ENCODE data around the gene CORIN. TPM values are rescaled to one million over a fixed set of nuclear protein-coding genes. Genes with fewer than 3 reads are reported as not detected.

The CORIN gene
- polyA plus RNA-seq, 1 of the 3 experiments (the other 2 are of a cell fraction) = 1.1 TPM

- TF ChIP-seq RXRA (IDR thresholded peaks at IDR 0.05; ENCODE audit: borderline replicate concordance, low read depth) (no peak), NRF1 (IDR thresholded peaks at IDR 0.05; ENCODE audit: low read depth, low read length) (no peak), USF1 (IDR thresholded peaks at IDR 0.05; ENCODE audit: borderline replicate concordance, low read depth) (no peak), EZH2phosphoT487 (IDR thresholded peaks at IDR 0.05; ENCODE audit: borderline replicate concordance, low read depth) (no peak), CHD2 (IDR thresholded peaks at IDR 0.05; ENCODE audit: low read length, partially characterized antibody) (no peak), FOXM1 (IDR thresholded peaks at IDR 0.05; ENCODE audit: low read depth) (no peak)
- TF ChIP-seq, protein P1, sequence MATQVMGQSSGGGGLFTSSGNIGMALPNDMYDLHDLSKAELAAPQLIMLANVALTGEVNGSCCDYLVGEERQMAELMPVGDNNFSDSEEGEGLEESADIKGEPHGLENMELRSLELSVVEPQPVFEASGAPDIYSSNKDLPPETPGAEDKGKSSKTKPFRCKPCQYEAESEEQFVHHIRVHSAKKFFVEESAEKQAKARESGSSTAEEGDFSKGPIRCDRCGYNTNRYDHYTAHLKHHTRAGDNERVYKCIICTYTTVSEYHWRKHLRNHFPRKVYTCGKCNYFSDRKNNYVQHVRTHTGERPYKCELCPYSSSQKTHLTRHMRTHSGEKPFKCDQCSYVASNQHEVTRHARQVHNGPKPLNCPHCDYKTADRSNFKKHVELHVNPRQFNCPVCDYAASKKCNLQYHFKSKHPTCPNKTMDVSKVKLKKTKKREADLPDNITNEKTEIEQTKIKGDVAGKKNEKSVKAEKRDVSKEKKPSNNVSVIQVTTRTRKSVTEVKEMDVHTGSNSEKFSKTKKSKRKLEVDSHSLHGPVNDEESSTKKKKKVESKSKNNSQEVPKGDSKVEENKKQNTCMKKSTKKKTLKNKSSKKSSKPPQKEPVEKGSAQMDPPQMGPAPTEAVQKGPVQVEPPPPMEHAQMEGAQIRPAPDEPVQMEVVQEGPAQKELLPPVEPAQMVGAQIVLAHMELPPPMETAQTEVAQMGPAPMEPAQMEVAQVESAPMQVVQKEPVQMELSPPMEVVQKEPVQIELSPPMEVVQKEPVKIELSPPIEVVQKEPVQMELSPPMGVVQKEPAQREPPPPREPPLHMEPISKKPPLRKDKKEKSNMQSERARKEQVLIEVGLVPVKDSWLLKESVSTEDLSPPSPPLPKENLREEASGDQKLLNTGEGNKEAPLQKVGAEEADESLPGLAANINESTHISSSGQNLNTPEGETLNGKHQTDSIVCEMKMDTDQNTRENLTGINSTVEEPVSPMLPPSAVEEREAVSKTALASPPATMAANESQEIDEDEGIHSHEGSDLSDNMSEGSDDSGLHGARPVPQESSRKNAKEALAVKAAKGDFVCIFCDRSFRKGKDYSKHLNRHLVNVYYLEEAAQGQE (IDR thresholded peaks at IDR 0.05; ENCODE audit: low read depth, low read length) = no peak
- no peak for DNase-seq
- CTCF ChIA-PET = no interaction called here
Observed at GRCh38 chr4:47646372-47646771, 191.5 kb downstream of the CORIN start.

DNA sequence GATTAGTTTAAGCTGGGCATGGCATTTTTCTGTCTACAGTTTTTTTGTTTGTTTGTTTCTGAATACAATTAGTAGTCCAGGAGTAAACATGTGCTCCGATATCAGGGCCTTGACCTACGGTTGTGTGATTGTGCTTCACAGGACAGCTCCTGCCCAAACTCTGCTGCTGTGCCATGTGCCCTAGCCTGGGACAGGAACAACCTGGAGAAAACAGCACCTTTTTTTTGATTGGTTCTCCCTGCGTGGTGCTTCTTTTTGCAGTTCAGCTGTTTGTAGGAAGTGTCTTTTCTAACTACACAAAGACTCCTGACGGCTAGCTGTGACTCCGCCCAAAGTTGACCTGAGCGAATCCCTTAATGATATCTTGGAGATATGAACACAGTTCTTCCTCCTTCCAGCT is 194.0 kb downstream of the CORIN start:
- no peak overlapping the region for H3K9ac ChIP-seq
- no peak for TF ChIP-seq FOXJ3 (CRISPR knock-in tag; IDR thresholded peaks at IDR 0.05)
- no peak for TF ChIP-seq TAF1 (IDR thresholded peaks at IDR 0.05; ENCODE audit: borderline replicate concordance, low read depth, low read length)
- no peak for TF ChIP-seq SMC3 (IDR thresholded peaks at IDR 0.05; ENCODE audit: low read depth, low read length)
- TF ChIP-seq FOSL2 (IDR thresholded peaks at IDR 0.05; ENCODE audit: borderline replicate concordance, low read depth) = no peak
- no peak for TF ChIP-seq MAX (IDR thresholded peaks at IDR 0.05; ENCODE audit: low read depth)
- TF ChIP-seq, protein P2, sequence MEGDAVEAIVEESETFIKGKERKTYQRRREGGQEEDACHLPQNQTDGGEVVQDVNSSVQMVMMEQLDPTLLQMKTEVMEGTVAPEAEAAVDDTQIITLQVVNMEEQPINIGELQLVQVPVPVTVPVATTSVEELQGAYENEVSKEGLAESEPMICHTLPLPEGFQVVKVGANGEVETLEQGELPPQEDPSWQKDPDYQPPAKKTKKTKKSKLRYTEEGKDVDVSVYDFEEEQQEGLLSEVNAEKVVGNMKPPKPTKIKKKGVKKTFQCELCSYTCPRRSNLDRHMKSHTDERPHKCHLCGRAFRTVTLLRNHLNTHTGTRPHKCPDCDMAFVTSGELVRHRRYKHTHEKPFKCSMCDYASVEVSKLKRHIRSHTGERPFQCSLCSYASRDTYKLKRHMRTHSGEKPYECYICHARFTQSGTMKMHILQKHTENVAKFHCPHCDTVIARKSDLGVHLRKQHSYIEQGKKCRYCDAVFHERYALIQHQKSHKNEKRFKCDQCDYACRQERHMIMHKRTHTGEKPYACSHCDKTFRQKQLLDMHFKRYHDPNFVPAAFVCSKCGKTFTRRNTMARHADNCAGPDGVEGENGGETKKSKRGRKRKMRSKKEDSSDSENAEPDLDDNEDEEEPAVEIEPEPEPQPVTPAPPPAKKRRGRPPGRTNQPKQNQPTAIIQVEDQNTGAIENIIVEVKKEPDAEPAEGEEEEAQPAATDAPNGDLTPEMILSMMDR (IDR thresholded peaks at IDR 0.05) = no peak
- no peak for TF ChIP-seq PBX3 (IDR thresholded peaks at IDR 0.05)
- no peak for TF ChIP-seq EZH2phosphoT487 (IDR thresholded peaks at IDR 0.05; ENCODE audit: borderline replicate concordance, low read depth)
- TF ChIP-seq EP300 (IDR thresholded peaks at IDR 0.05; ENCODE audit: borderline replicate concordance in 1 of 2, low read depth in 1 of 2, low read length in 1 of 2) = no peak
- no peak for TF ChIP-seq JUND (IDR thresholded peaks at IDR 0.05)
- H3K9me2 ChIP-seq = no peaks in the 10 kb centered on the region
- no peaks in the 10 kb centered on the region for H4K20me1 ChIP-seq (ENCODE audit: insufficient read depth)
- peaks cover 4 to 12% of the 10 kb centered on the region in 2 experiments; a peak in 3 of 4 replicates for H3K4me1 ChIP-seq (ENCODE audit: control insufficient read depth in 1 of 2, insufficient read depth in 2 of 2, low read depth in 1 of 2, low read length in 1 of 2)
- POLR2A ChIA-PET = no interaction called here
- H3K36me3 ChIP-seq (replicated peaks in 1 of 2; ENCODE audit: control insufficient read depth in 1 of 2, insufficient read depth in 2 of 2, low read length in 1 of 2) = no peaks in the 10 kb centered on the region
- CTCF ChIA-PET = interaction anchor here (1.3 kb wide), 1 partner anchor 25 kb away, joined by 4 read pairs; no protein-coding TSS in a partner anchor
- H3K4me2 ChIP-seq = no peak overlapping the region
- H3K9me3 ChIP-seq = no peaks in the 10 kb centered on the region
- H3K4me3 ChIP-seq (ENCODE audit: low read depth in 2 of 2, low read length in 1 of 2) = no peak overlapping the region
- H3K79me2 ChIP-seq (ENCODE audit: insufficient read depth) = no peaks in the 10 kb centered on the region
- DNase-seq = no peak
- H3K27me3 ChIP-seq (ENCODE audit: insufficient read depth) = no peaks in the 10 kb centered on the region
- no peak overlapping the region for H2AFZ ChIP-seq (ENCODE audit: low read depth)
- H3K27ac ChIP-seq (ENCODE audit: low read depth in 2 of 2, low read length in 1 of 2) = no peak overlapping the region
- WGBS (ENCODE audit: low lambda C conversion rate) = 88% methylated on average over 6 of the region's 6 CpGs
- no peaks in the 10 kb centered on the region for H3F3A ChIP-seq (replicated peaks; ENCODE audit: insufficient read depth)

More at GRCh38 chr4:47646372-47646771, 191.5 kb downstream of the CORIN start:
- no peaks in the 10 kb centered on the region for H3F3A ChIP-seq (replicated peaks; ENCODE audit: insufficient read depth)
- no peak overlapping the region for H3K27ac ChIP-seq (ENCODE audit: low read depth in 2 of 2, low read length in 1 of 2)
- H3K4me2 ChIP-seq = no peak overlapping the region
- no peak overlapping the region for H3K4me3 ChIP-seq (ENCODE audit: low read depth in 2 of 2, low read length in 1 of 2)
- POLR2A ChIA-PET = no interaction called here
- H3K36me3 ChIP-seq (replicated peaks in 1 of 2; ENCODE audit: control insufficient read depth in 1 of 2, insufficient read depth in 2 of 2, low read length in 1 of 2) = no peaks in the 10 kb centered on the region
- H3K9me2 ChIP-seq = no peaks in the 10 kb centered on the region
- no peak overlapping the region for H2AFZ ChIP-seq (ENCODE audit: low read depth)
- H3K27me3 ChIP-seq (ENCODE audit: insufficient read depth) = no peaks in the 10 kb centered on the region
- no peak overlapping the region for H3K9ac ChIP-seq
- WGBS (ENCODE audit: low lambda C conversion rate) = 78% methylated on average over 3 of the region's 3 CpGs
- no peaks in the 10 kb centered on the region for H3K9me3 ChIP-seq
- no peaks in the 10 kb centered on the region for H4K20me1 ChIP-seq (ENCODE audit: insufficient read depth)
- no peaks in the 10 kb centered on the region for H3K79me2 ChIP-seq (ENCODE audit: insufficient read depth)
- H3K4me1 ChIP-seq (ENCODE audit: control insufficient read depth in 1 of 2, insufficient read depth in 2 of 2, low read depth in 1 of 2, low read length in 1 of 2) = peaks cover 4 to 9% of the 10 kb centered on the region in 2 experiments; a peak in 3 of 4 replicates

Measured in SK-N-SH (cell line).